OCI-LY7 (cell line): Measurements from ENCODE around the gene MREG. TPM values are rescaled to one million over a fixed set of nuclear protein-coding genes. Genes with fewer than 3 reads are reported as not detected.
"Not testable (repeated sequence)": the region's sequence is repeated elsewhere in the genome, so short reads cannot be mapped to it uniquely, and the experiment has no call there.

Source experiments
- BruUV-seq: library from RNA; stranded (reverse); fragments of 400-500 nt; replicated peaks from 2 replicates; lab custom pipeline; 2021; lab: Mats Ljungman, UMichigan
- CTCF ChIA-PET: fragments of 300-600 bp; sonication (Branson Sonifier 250); formaldehyde crosslinking; loops from one replicate; lab custom pipeline; 2022; ENCODE audit warnings: antibody characterized with exemption; ENCODE audit not compliant: unreplicated experiment; lab: Charles Lee
- POLR2A ChIA-PET: fragments of 300-600 bp; sonication (Branson Sonifier 250); formaldehyde crosslinking; loops from one replicate; lab custom pipeline; 2022; ENCODE audit warnings: antibody characterized with exemption; lab: Charles Lee
- DNase-seq: peaks from one replicate; pipeline ENCODE4 v3.0.0-alpha.2; 2015; ENCODE audit warnings: low spot score
- H2AFZ ChIP-seq: fragments of 200-600 bp; sonication (generic), shearing (Covaris generic); 2 replicates; pipeline ENCODE4 v1.6.1; 2014; ENCODE audit warnings: mild to moderate bottlenecking, antibody characterized with exemption, low read length, moderate library complexity
- H3K27ac ChIP-seq: fragments of 200-600 bp; sonication (generic); 2 replicates; pipeline ENCODE4 v1.5.1; 2014; ENCODE audit warnings: mixed run types, low read depth, mild to moderate bottlenecking, moderate library complexity, low read length, inconsistent platforms; ENCODE audit not compliant: poor library complexity, severe bottlenecking
- H3K36me3 ChIP-seq: fragments of 200-600 bp; sonication (generic); 2 replicates; pipeline ENCODE4 v1.6.1; 2014; ENCODE audit warnings: mild to moderate bottlenecking, antibody characterized with exemption, low read length, moderate library complexity, mixed read lengths; ENCODE audit not compliant: insufficient read depth
- H3K4me1 ChIP-seq: fragments of 200-600 bp; sonication (generic); 2 replicates; pipeline ENCODE4 v1.5.1; 2014; ENCODE audit warnings: mild to moderate bottlenecking, low read length; ENCODE audit not compliant: insufficient read depth, poor library complexity, severe bottlenecking
- H3K4me2 ChIP-seq: fragments of 200-600 bp; sonication (generic); 2 replicates; pipeline ENCODE4 v1.6.1; 2014; ENCODE audit warnings: mild to moderate bottlenecking, low read length
- H3K4me3 ChIP-seq: fragments of 200-600 bp; sonication (generic); 2 replicates; pipeline ENCODE4 v1.5.1; 2014; ENCODE audit warnings: mild to moderate bottlenecking, low read depth, low read length; ENCODE audit not compliant: poor library complexity, severe bottlenecking
- H3K79me2 ChIP-seq: fragments of 200-600 bp; sonication (generic); 2 replicates; pipeline ENCODE4 v1.6.1; 2016; ENCODE audit warnings: low read depth, mild to moderate bottlenecking, low read length, moderate library complexity, mixed read lengths; ENCODE audit not compliant: insufficient read depth
- H3K9me2 ChIP-seq: fragments of 200-600 bp; sonication (generic); 2 replicates; pipeline ENCODE4 v1.6.1; 2016; ENCODE audit warnings: mild to moderate bottlenecking, low read length, mixed read lengths; ENCODE audit not compliant: insufficient read depth
- H3K9me3 ChIP-seq: fragments of 200-600 bp; sonication (generic); 2 replicates; pipeline ENCODE4 v1.6.1; 2014; ENCODE audit warnings: mild to moderate bottlenecking, mixed run types, low read length, mixed read lengths
- H4K20me1 ChIP-seq: fragments of 200-600 bp; sonication (generic); 2 replicates; pipeline ENCODE4 v1.6.1; 2014; ENCODE audit warnings: mild to moderate bottlenecking, antibody characterized with exemption, low read length, moderate library complexity, mixed read lengths; ENCODE audit not compliant: insufficient read depth
- EZH2phosphoT487 ChIP-seq: fragments of 200-600 bp; sonication (generic); IDR thresholded peaks from 2 replicates; pipeline ENCODE4 v1.6.1; 2018; ENCODE audit warnings: low read depth, borderline replicate concordance, mild to moderate bottlenecking, mixed run types, antibody characterized with exemption, low read length, moderate library complexity, mixed read lengths
- intact Hi-C: fragments of 100-400 bp; cut with micrococcal nuclease; formaldehyde crosslinking; loops from one replicate; pipeline ENCODE4 v1.10.0; 2022; ENCODE audit not compliant: unreplicated experiment
- total RNA-seq, 2 experiments: library from RNA; depleted of rRNA in 1 of 2; stranded (reverse); fragments of >200 nt in 1 of 2; shearing (Covaris generic) in 1 of 2; gene quantifications; 2 replicates each; pipeline ENCODE4 v1.2.3, GENCODE V29; 2014 to 2022
- TF ChIP-seq, protein P1 (sequence below): fragments of 200-600 bp; sonication (generic); conservative IDR thresholded peaks from 2 replicates; pipeline ENCODE4 v1.5.1; 2014; ENCODE audit warnings: mild to moderate bottlenecking, antibody characterized with exemption, low read length, moderate library complexity, mixed read lengths

MREG gene
- total RNA-seq, 2 experiments from 2014 or later = 5.6 to 9.3 TPM

DNA sequence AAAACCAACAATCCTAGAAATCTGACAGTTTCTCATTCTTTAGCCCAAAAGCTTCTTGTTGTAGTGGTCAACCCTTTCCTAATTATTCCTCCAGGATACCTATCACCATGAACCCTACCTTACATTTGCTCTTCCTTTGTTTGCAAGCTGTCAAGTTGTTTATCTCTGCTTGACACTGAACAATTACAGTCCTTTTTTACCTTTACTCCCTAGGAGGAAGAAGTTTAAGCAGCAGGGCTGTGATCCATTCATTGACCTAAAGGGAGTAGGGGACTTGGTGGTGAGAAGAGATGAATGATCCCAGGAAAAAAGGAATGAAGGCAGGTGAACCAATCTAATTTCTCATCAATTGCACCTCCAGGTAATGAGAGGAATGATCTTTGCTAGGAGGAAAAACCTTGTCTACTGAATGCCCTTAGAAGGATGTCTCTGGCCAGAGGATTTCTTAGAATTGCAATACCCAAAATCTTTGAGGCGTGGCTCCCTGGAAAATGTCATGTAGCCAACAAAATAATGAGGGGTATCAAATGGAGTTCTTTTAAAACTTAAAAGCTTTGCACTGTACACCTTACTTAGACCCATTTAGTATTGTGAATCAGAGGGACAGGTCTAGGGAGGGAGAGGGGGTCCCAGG, 47.7 kb downstream of the MREG start:
- no peak for DNase-seq
- H3K27ac ChIP-seq = no peak overlapping the region
- BruUV-seq = no TSS peak
- H3K36me3 ChIP-seq = no peaks in the 10 kb centered on the region
- ChIA-PET POLR2A (interaction anchor here (0.5 to 0.8 kb wide), 6 partner anchors 42 to 1091 kb away, joined by 3 to 5 read pairs (median 3); no protein-coding TSS in a partner anchor), CTCF (no interaction called here)
- TF ChIP-seq, protein P1, sequence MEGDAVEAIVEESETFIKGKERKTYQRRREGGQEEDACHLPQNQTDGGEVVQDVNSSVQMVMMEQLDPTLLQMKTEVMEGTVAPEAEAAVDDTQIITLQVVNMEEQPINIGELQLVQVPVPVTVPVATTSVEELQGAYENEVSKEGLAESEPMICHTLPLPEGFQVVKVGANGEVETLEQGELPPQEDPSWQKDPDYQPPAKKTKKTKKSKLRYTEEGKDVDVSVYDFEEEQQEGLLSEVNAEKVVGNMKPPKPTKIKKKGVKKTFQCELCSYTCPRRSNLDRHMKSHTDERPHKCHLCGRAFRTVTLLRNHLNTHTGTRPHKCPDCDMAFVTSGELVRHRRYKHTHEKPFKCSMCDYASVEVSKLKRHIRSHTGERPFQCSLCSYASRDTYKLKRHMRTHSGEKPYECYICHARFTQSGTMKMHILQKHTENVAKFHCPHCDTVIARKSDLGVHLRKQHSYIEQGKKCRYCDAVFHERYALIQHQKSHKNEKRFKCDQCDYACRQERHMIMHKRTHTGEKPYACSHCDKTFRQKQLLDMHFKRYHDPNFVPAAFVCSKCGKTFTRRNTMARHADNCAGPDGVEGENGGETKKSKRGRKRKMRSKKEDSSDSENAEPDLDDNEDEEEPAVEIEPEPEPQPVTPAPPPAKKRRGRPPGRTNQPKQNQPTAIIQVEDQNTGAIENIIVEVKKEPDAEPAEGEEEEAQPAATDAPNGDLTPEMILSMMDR = no peak
- no peak for TF ChIP-seq EZH2phosphoT487
- H3K4me2 ChIP-seq = no peak overlapping the region
- H3K9me2 ChIP-seq = no peaks in the 10 kb centered on the region
- H3K4me3 ChIP-seq = no peak overlapping the region
- H3K9me3 ChIP-seq = no peaks in the 10 kb centered on the region
- H4K20me1 ChIP-seq = no peaks in the 10 kb centered on the region
- H2AFZ ChIP-seq = no peak overlapping the region
- intact Hi-C loops = no loop called here
- no peaks in the 10 kb centered on the region for H3K4me1 ChIP-seq
- no peaks in the 10 kb centered on the region for H3K79me2 ChIP-seq

DNA sequence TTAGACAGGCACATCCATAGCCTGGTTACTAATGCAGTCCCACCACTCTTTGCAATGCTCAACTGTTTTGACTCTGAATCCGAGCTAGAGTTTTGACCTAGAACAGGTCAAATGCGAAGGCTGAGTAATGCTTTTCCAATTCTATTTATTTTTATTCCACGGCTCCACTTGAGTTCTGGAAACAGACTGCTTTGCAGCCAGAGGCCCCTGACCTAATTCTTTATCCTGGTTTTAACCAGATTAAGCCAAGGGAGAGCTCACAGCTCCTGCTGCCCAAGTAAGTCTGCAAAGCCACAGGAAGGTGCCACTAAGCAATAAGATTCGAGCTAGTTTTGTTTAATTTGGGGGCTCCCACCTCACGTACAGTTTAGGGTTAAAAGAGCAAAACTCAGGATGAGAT, 51.4 kb downstream of the MREG start:
- TF ChIP-seq, protein P1 = no peak
- no peak for TF ChIP-seq EZH2phosphoT487
- Histone ChIP-seq H3K36me3 (no peaks in the 10 kb centered on the region), H3K27ac (no peak overlapping the region), H4K20me1 (no peaks in the 10 kb centered on the region), H3K9me2 (no peaks in the 10 kb centered on the region), H3K4me2 (no peak overlapping the region), H3K79me2 (no peaks in the 10 kb centered on the region), H2AFZ (no peak overlapping the region), H3K4me1 (no peaks in the 10 kb centered on the region), H3K9me3 (no peaks in the 10 kb centered on the region), H3K4me3 (no peak overlapping the region)
- ChIA-PET POLR2A (no interaction called here), CTCF (interaction anchor here (1.0 kb wide), 1 partner anchor 9 kb away, joined by 3 read pairs; no protein-coding TSS in a partner anchor)
- intact Hi-C loops = no loop called here
- DNase-seq = no peak
- BruUV-seq = no TSS peak

DNA sequence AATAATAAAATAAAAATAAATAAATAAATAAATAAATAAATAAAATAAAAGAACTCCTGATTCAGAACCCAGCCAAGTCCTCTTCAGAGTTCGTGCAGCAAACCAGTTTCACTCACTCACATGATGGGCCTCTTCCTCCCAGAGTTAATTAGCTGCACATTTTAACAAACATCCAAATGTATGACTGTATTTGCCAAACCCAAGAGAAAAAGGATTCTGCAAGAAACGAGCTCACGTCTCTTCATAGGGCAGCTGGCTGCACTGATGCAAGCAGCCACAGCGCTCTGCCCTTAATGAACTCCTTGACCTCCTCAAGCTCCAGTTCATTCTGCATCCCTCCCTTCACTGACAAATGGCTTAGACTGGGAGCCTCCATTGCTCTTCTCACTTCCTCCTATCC, 55.1 kb downstream of the MREG start:
- Histone ChIP-seq H3K9me3 (no peaks in the 10 kb centered on the region), H3K27ac (no peak overlapping the region), H3K4me2 (no peak overlapping the region), H3K4me1 (no peaks in the 10 kb centered on the region), H3K4me3 (no peak overlapping the region), H3K36me3 (no peaks in the 10 kb centered on the region), H3K79me2 (no peaks in the 10 kb centered on the region), H3K9me2 (no peaks in the 10 kb centered on the region), H2AFZ (no peak overlapping the region), H4K20me1 (no peaks in the 10 kb centered on the region)
- BruUV-seq = no TSS peak
- no peak for DNase-seq
- POLR2A ChIA-PET = no interaction called here
- CTCF ChIA-PET = no interaction called here
- TF ChIP-seq EZH2phosphoT487 = no peak
- TF ChIP-seq, protein P1 = no peak
- intact Hi-C loops = no loop called here

DNA sequence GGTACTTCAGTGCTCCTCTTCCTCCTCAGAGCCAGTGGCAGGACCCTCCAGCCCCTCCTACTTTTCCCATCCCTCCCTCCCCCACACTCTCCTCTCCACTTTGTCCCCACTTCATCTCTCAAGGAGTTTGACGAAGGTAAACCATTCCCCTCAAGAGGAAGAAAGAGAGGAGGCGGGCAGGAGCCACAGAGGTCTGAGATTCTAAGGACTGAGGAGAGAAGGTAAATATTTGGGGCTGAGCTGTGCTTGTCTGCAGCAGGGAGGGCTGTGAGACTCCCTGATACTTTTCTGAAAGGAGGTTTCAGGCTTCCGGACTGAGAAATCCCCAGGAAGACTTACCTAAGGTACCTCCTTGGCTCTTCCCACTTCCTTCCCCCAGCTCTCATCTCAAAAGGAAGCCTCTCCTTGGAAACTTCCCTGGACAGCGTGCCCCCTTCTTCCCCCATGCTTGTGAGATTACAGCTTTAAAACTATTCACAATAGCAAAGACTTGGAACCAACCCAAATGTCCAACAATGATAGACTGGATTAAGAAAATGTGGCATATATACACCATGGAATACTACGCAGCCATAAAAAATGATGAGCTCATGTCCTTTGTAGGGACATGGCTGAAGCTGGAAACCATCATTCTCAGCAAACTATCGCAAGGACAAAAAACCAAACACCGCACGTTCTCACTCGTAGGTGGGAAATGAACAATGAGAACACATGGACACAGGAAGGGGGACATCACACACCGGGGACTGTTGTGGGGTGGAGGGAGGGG, 55.8 kb downstream of the MREG start:
- intact Hi-C loops, BruUV-seq, H3K4me2 ChIP-seq, H2AFZ ChIP-seq, H3K4me1 ChIP-seq, H3K36me3 ChIP-seq, H3K4me3 ChIP-seq, H3K79me2 ChIP-seq, H3K27ac ChIP-seq, DNase-seq, H3K9me2 ChIP-seq, H4K20me1 ChIP-seq, H3K9me3 ChIP-seq, CTCF ChIA-PET, POLR2A ChIA-PET: not testable (repeated sequence)
